MM.1S (cell line): ENCODE data around the gene MEGF10.

Source experiments
- EZH2phosphoT487 ChIP-seq: fragments of 300-600 bp; sonication (generic); IDR thresholded peaks from 2 replicates; pipeline ENCODE4 v1.6.1; 2018; ENCODE audit warnings: antibody characterized with exemption, low read length
- TF ChIP-seq, protein P1 (sequence below): fragments of 300-600 bp; sonication (generic); IDR thresholded peaks from 2 replicates; pipeline ENCODE4 v1.5.1; 2016; ENCODE audit warnings: antibody characterized with exemption, low read length, mixed read lengths

DNA sequence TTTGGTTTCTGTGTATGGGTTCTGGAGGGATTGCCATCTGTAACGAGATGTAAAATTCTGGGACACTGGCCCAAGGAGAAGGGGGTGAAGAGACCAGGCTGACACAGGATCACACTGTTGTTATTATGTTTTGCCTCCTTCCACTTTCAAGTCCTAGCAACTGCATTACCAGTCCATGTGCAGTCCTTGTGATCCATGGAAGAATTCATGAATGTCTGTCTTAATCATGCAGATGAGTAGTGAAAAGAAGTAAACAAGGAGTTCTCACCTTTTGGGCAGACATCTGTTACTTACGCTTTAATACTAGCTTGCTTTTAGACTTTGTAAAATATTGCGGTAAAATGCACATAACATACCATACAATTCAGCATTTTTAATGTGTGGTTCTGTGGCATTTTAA lies 18.3 kb downstream of the MEGF10 start:
- TF ChIP-seq, protein P1, sequence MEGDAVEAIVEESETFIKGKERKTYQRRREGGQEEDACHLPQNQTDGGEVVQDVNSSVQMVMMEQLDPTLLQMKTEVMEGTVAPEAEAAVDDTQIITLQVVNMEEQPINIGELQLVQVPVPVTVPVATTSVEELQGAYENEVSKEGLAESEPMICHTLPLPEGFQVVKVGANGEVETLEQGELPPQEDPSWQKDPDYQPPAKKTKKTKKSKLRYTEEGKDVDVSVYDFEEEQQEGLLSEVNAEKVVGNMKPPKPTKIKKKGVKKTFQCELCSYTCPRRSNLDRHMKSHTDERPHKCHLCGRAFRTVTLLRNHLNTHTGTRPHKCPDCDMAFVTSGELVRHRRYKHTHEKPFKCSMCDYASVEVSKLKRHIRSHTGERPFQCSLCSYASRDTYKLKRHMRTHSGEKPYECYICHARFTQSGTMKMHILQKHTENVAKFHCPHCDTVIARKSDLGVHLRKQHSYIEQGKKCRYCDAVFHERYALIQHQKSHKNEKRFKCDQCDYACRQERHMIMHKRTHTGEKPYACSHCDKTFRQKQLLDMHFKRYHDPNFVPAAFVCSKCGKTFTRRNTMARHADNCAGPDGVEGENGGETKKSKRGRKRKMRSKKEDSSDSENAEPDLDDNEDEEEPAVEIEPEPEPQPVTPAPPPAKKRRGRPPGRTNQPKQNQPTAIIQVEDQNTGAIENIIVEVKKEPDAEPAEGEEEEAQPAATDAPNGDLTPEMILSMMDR: no peak
- TF ChIP-seq EZH2phosphoT487: no peak
